ENCODE results near the gene RIPOR3. TPM values are rescaled to one million over a fixed set of nuclear protein-coding genes. Genes with fewer than 3 reads are reported as not detected.
A peak's percentile ranks its signal among the peaks of the same experiment; 100 is the strongest.
"Not testable (repeated sequence)": the region's sequence is repeated elsewhere in the genome, so short reads cannot be mapped to it uniquely, and the experiment has no call there.

Gene RIPOR3
- total RNA-seq, 2 experiments from 2014 or later = not detected

GRCh38 chr20:50574586-50574985 is 116.8 kb downstream of the RIPOR3 start:
- Mint-ChIP-seq H3K4me3 (no peak overlapping the region), H3K27me3 (no peaks in the 10 kb centered on the region), H3K27ac (no peak overlapping the region), H3K36me3 (peaks cover 5% of the 10 kb centered on the region), H3K4me1 (peaks cover 32% of the 10 kb centered on the region), H3K9me3 (no peaks in the 10 kb centered on the region)
- DNase-seq = no peak

- peaks cover 9% of the 10 kb centered on the region for H3K36me3 Mint-ChIP-seq
Observed at GRCh38 chr20:50574108-50574507, 117.2 kb downstream of the RIPOR3 start.

GRCh38 chr20:50572938-50573777 is 118.2 kb downstream of the RIPOR3 start:
- Mint-ChIP-seq H3K4me3 (no peak overlapping the region), H3K27me3 (no peaks in the 10 kb centered on the region), H3K36me3 (peaks cover 14% of the 10 kb centered on the region), H3K4me1 (peaks cover 44% of the 10 kb centered on the region), H3K9me3 (no peaks in the 10 kb centered on the region), H3K27ac (no peak overlapping the region)
- DNase-seq = no peak

More at GRCh38 chr20:50574108-50574507, 117.2 kb downstream of the RIPOR3 start:
- no peak for DNase-seq
- no peaks in the 10 kb centered on the region for H3K9me3 Mint-ChIP-seq
- H3K4me3 Mint-ChIP-seq = no peak overlapping the region
- no peaks in the 10 kb centered on the region for H3K27me3 Mint-ChIP-seq
- no peak overlapping the region for H3K27ac Mint-ChIP-seq
- H3K4me1 Mint-ChIP-seq = peaks cover 37% of the 10 kb centered on the region

GRCh38 chr20:50571466-50571865 is 119.9 kb downstream of the RIPOR3 start:
- Mint-ChIP-seq H3K27me3 (no peaks in the 10 kb centered on the region), H3K4me1 (peaks cover 55% of the 10 kb centered on the region), H3K36me3 (peaks cover 17% of the 10 kb centered on the region), H3K27ac (no peak overlapping the region), H3K4me3 (no peak overlapping the region), H3K9me3 (no peaks in the 10 kb centered on the region)
- no peak for DNase-seq

- Mint-ChIP-seq H3K4me3 (no peak overlapping the region), H3K9me3 (no peaks in the 10 kb centered on the region), H3K27me3 (no peaks in the 10 kb centered on the region), H3K36me3 (peaks cover 14% of the 10 kb centered on the region), H3K27ac (peak overlapping the region; percentile 83), H3K4me1 (peaks cover 52% of the 10 kb centered on the region)
- DNase-seq = peak; percentile 36
Observed at GRCh38 chr20:50569864-50570836, 121.2 kb downstream of the RIPOR3 start.

GRCh38 chr20:50569487-50569863 is 121.9 kb downstream of the RIPOR3 start:
- Mint-ChIP-seq H3K4me1 (peaks cover 58% of the 10 kb centered on the region), H3K36me3 (peaks cover 19% of the 10 kb centered on the region), H3K27ac (peak overlapping the region; percentile 83)
- H3K27me3 Mint-ChIP-seq, H3K9me3 Mint-ChIP-seq, H3K4me3 Mint-ChIP-seq, DNase-seq: not testable (repeated sequence)

GRCh38 chr20:50568549-50568942 is 122.8 kb downstream of the RIPOR3 start:
- no peak for DNase-seq
- H3K4me3 Mint-ChIP-seq = no peak overlapping the region

GRCh38 chr20:50567860-50568548 is 123.3 kb downstream of the RIPOR3 start:
- no peak for DNase-seq
- peaks cover 63% of the 10 kb centered on the region for H3K4me1 Mint-ChIP-seq
- H3K27me3 Mint-ChIP-seq = no peaks in the 10 kb centered on the region

More at GRCh38 chr20:50568549-50568942, 122.8 kb downstream of the RIPOR3 start:
- Mint-ChIP-seq H3K4me1 (peaks cover 63% of the 10 kb centered on the region), H3K9me3 (no peaks in the 10 kb centered on the region), H3K36me3 (peaks cover 19% of the 10 kb centered on the region), H3K27ac (no peak overlapping the region), H3K27me3 (no peaks in the 10 kb centered on the region)

GRCh38 chr20:50565871-50566270 is 125.5 kb downstream of the RIPOR3 start:
- Mint-ChIP-seq H3K27ac (no peak overlapping the region), H3K27me3 (no peaks in the 10 kb centered on the region), H3K4me1 (peaks cover 72% of the 10 kb centered on the region), H3K4me3 (no peak overlapping the region), H3K9me3 (no peaks in the 10 kb centered on the region), H3K36me3 (peaks cover 39% of the 10 kb centered on the region)
- DNase-seq = no peak

More at GRCh38 chr20:50567860-50568548, 123.3 kb downstream of the RIPOR3 start:
- Mint-ChIP-seq H3K36me3 (peaks cover 24% of the 10 kb centered on the region), H3K9me3 (no peaks in the 10 kb centered on the region), H3K27ac (no peak overlapping the region), H3K4me3 (no peak overlapping the region)

- Mint-ChIP-seq H3K4me3 (no peak overlapping the region), H3K9me3 (no peaks in the 10 kb centered on the region), H3K27me3 (no peaks in the 10 kb centered on the region), H3K4me1 (peaks cover 69% of the 10 kb centered on the region), H3K36me3 (peaks cover 39% of the 10 kb centered on the region), H3K27ac (peak overlapping the region; percentile 67)
- DNase-seq = no peak
Observed at GRCh38 chr20:50565383-50565782, 126.0 kb downstream of the RIPOR3 start.

- H3K36me3 Mint-ChIP-seq = peaks cover 34% of the 10 kb centered on the region
- peaks cover 63% of the 10 kb centered on the region for H3K4me1 Mint-ChIP-seq
- no peak overlapping the region for H3K4me3 Mint-ChIP-seq
- no peak for DNase-seq
- no peaks in the 10 kb centered on the region for H3K9me3 Mint-ChIP-seq
- H3K27me3 Mint-ChIP-seq = no peaks in the 10 kb centered on the region
- peak overlapping the region; percentile 40 for H3K27ac Mint-ChIP-seq
Observed at GRCh38 chr20:50563133-50563944, 128.0 kb downstream of the RIPOR3 start.

- peak overlapping the region; percentile 93 for H3K27ac Mint-ChIP-seq
- H3K36me3 Mint-ChIP-seq = peaks cover 41% of the 10 kb centered on the region
- H3K9me3 Mint-ChIP-seq = no peaks in the 10 kb centered on the region
- DNase-seq = no peak
- H3K4me1 Mint-ChIP-seq = peaks cover 61% of the 10 kb centered on the region
- H3K4me3 Mint-ChIP-seq = no peak overlapping the region
- H3K27me3 Mint-ChIP-seq = no peaks in the 10 kb centered on the region
Observed at GRCh38 chr20:50562262-50562701, 129.1 kb downstream of the RIPOR3 start.

- Mint-ChIP-seq H3K27me3 (no peaks in the 10 kb centered on the region), H3K4me1 (peaks cover 60% of the 10 kb centered on the region), H3K27ac (peak overlapping the region; percentile 93), H3K9me3 (no peaks in the 10 kb centered on the region), H3K36me3 (peaks cover 39% of the 10 kb centered on the region), H3K4me3 (peak overlapping the region; percentile 53)
- peak; percentile 78 for DNase-seq
Observed at GRCh38 chr20:50561379-50562078, 129.8 kb downstream of the RIPOR3 start.
